ENCODE data around the gene MTMR6. TPM values are rescaled to one million over a fixed set of nuclear protein-coding genes. Genes with fewer than 3 reads are reported as not detected.
A peak's percentile ranks its signal among the peaks of the same experiment; 100 is the strongest.

Gene MTMR6
- total RNA-seq, 1 donor from 2014 or later: 18.9 TPM

- DNase-seq: no peak
Observed at GRCh38 chr13:25215253-25215575, 72.1 kb downstream of the MTMR6 start.

- DNase-seq: peak; percentile 11
Observed at GRCh38 chr13:25214491-25215252, 72.6 kb downstream of the MTMR6 start.

GRCh38 chr13:25213715-25214114 lies 73.6 kb downstream of the MTMR6 start:
- DNase-seq: peak; percentile 47

GRCh38 chr13:25210842-25211569 lies 76.3 kb downstream of the MTMR6 start:
- no peak for DNase-seq

GRCh38 chr13:25207291-25207810 lies 79.9 kb downstream of the MTMR6 start:
- no peak for DNase-seq

- DNase-seq: no peak
Observed at GRCh38 chr13:25204863-25205262, 82.4 kb downstream of the MTMR6 start.

GRCh38 chr13:25203127-25203740 lies 84.1 kb downstream of the MTMR6 start:
- DNase-seq: no peak

GRCh38 chr13:25200783-25201182 lies 86.5 kb downstream of the MTMR6 start:
- no peak for DNase-seq

- no peak for DNase-seq
Observed at GRCh38 chr13:25198647-25199046, 88.6 kb downstream of the MTMR6 start.

- DNase-seq: no peak
Observed at GRCh38 chr13:25196971-25197370, 90.3 kb downstream of the MTMR6 start.

Other genes starting within 250 kb of the MTMR6 start
- gene PABPC3, start 191.4 kb downstream of the MTMR6 start, total RNA-seq: 0.21 TPM
- 0.62 TPM for gene AMER2, start 115.2 kb downstream of the MTMR6 start, total RNA-seq
- gene NUP58, start 14.1 kb upstream of the MTMR6 start, total RNA-seq: 128 TPM
- gene ATP8A2, start 84.5 kb upstream of the MTMR6 start, total RNA-seq: 1.8 TPM